Activated gamma-delta T cell treated with anti-CD3 and anti-CD28 coated beads, Interleukin-2, amount 50 U/mL, for 16 hours (primary cell): ENCODE results near the gene MRM1.

ENCODE experiments used
- DNase-seq: peaks from one replicate; pipeline ENCODE4 v3.0.0-alpha.2; 2020; ENCODE audit warnings: low read depth

Gene MRM1

DNA sequence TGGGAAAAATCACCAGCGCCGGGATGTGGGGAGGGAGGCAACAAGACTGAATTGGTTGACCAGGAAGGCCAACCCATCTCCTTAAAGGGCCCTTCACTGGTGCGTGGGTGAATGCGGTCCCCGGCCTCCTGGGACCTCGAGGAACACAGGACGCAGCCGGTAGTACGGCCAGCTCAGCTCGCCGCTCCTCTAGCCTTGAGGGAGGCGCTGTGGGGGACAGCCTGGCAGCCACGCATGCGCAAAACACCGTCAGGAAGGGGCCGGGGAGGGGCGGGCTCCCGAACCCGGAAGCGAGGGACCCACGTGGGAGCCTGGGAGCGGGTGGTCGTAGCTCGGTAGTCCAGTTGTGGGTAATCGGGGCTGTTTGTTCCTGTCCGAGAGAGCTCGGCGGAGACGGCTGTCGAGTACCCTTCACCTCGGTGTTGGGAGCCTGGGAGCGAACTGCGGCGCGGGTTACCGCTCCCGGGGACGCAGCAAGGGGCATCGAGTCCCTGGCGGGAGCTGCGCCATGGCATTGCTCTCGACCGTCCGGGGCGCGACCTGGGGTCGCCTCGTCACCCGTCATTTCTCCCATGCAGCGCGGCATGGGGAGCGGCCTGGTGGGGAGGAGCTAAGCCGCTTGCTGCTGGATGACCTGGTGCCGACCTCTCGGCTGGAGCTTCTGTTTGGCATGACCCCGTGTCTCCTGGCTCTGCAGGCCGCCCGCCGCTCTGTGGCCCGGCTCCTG, at the start of gene MRM1:
Gene MRM1, plus strand, starts transcription at position 281 of the 727 bp plus-strand sequence. Its CDS starts 228 bp downstream, at position 509.
- DNase-seq = peak; percentile 90

GRCh38 chr17:36553459-36553858, 47.9 kb upstream of the MRM1 start:
- DNase-seq = no peak

- DNase-seq = no peak
Observed at GRCh38 chr17:36566081-36566480, 35.3 kb upstream of the MRM1 start.

DNA sequence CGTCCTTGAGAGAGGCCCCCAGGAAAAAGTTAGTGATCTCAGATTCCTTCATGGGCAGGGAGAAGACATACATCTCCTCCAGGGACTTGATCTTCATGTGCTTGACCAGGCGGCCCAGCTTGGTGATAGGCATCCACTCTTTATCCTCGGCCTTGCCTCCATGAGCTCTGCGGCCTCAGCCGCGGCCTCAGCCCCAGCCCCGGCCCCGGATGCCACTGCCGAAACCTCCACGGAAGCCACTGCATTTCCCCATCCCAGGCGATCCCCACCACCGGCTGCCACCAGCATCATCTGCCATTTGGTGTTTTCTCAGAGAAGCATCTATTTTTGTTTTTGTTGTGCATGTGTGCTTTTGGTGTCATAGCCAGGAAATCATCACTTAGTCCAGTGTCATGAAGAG, 26.4 kb upstream of the MRM1 start:
- no peak for DNase-seq

DNA sequence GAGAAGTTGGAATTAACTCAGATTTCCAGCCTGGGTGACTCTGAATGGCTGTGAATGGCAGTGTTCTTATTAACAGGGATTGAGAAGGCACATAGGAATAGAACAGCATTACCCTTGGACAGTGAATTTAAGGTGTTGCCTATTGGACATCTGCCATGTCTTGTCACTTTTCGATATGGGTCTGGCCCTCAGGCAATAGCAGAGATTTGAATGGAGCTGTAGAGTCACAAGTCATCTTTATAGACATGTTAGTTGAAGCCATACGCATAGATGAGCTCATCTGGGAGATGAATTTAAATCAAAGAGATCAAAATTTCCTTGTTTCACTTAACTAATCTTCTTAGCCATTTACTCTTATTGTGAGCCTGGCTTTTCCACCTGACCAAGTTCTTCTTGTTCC, 24.6 kb upstream of the MRM1 start:
- no peak for DNase-seq

GRCh38 chr17:36578671-36579070, 22.7 kb upstream of the MRM1 start:
- no peak for DNase-seq

DNA sequence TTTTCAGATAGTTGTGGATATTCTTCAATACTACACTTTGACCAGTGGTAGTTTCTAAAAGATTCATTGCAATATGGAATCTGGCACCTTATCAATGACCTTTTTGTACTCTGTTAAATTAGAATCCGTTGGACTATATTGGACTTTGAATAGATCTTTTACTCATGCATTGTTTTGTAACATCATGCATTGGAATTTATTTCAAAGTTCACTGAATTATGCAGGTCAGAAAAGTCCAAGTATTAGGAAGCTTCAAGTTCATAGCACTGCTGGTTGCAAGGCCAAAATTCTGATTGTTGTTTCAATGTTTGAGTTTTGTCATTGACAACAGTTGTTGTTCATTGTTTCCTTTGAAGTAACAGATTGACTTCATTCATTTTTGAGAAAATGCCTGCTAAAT, 17.6 kb upstream of the MRM1 start:
- no peak for DNase-seq

DNA sequence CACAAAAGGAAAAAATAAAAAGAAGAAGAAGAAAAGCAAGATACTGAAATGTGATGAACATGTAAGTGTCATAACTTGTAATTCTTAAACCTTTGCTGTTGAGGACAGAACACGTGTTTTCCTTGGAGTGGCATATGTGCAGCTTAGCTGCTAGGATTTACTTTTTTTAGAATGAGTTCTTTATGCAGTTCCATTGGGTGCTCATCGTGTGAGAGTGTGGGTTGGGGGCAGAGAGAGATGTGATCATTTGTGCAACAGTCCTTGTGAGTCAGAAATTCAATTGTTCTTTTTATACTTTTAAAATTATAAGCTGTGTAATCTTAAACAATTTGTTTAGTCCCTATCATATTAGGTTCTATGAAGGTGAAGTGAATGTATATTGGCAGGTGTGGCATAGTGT, 15.2 kb upstream of the MRM1 start:
- no peak for DNase-seq

DNA sequence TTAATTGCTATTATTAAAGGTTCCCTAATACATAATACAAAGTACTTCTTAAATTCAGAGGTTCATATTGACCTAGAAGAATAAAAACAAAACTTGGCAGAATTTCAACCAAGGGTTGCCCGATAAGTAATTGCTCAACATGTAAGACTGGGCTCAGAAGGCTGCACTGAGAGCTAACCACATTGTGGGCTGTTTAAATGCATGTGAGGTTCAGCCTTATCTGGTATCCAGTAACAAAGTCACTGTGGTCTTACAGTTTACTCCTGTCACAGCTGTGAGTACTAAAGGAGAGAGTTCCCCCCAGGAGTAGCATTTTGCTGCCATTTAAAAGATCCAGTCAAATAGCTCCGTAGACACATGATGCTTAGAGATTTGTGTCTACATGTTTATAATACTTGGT, 11.3 kb upstream of the MRM1 start:
- DNase-seq = no peak

- DNase-seq = peak; percentile 66
Observed at GRCh38 chr17:36591434-36592315, 9.7 kb upstream of the MRM1 start, which contains the start of gene DHRS11. Gene DHRS11, plus strand, starts transcription at chr17:36591879. Its CDS starts 131 bp downstream, at chr17:36592010.

GRCh38 chr17:36592316-36592715, 9.1 kb upstream of the MRM1 start:
- no peak for DNase-seq

- DNase-seq = no peak
Observed at GRCh38 chr17:36592716-36593321, 8.6 kb upstream of the MRM1 start.

DNA sequence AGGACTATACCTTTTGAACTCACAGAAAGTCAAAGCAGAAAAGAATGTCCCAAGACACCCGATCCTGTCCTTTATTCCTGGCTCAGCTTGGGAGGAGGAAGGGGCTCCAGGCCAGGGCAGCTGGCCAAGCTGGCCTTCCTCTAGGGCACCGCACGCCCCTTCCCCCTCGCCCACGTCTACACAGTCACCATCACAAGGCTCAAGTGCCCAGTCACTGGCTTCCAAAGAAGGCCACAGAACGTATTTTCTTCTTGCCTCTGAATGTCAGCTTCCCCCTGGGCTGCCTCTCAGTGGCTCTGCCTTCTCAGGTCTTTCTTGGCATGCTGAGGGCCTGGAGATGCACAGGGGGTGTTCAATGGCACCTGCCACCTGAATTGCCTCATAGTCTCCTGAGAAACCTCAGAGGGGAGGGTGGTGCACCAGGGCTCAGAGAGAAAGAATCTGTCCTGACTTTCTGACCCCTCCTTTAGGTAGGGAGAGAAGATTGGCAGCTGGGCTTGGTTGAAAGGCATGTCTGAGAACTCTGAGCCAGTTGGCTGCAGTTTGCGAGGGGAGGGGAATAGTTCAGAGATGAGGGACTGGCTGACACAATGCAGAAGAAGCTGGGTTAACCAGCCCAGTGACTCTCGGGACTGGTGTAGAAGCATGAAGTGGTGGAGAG, 7.6 kb upstream of the MRM1 start:
- no peak for DNase-seq

- DNase-seq = no peak
Observed at GRCh38 chr17:36594626-36595401, 6.6 kb upstream of the MRM1 start.

DNA sequence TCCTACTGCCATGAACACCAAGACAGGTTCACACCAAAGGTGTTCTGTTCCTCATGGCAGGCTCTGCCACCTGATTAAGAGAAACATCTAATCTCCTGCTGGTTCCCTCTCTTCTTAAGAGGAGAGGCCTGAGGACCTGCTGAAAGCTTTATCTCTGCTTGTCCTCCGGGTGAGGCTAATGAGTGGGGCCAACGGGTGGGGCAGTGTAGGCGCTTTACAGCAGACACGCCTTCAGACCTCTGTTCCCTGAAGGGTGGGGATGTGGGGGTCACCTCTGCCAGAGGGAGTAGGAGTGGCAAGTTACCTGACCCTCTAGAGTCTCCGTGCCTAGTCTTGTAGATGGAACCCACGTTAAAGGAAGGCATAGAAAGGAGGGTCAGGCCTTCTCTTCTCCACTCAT, 4.2 kb upstream of the MRM1 start:
- DNase-seq = no peak

DNA sequence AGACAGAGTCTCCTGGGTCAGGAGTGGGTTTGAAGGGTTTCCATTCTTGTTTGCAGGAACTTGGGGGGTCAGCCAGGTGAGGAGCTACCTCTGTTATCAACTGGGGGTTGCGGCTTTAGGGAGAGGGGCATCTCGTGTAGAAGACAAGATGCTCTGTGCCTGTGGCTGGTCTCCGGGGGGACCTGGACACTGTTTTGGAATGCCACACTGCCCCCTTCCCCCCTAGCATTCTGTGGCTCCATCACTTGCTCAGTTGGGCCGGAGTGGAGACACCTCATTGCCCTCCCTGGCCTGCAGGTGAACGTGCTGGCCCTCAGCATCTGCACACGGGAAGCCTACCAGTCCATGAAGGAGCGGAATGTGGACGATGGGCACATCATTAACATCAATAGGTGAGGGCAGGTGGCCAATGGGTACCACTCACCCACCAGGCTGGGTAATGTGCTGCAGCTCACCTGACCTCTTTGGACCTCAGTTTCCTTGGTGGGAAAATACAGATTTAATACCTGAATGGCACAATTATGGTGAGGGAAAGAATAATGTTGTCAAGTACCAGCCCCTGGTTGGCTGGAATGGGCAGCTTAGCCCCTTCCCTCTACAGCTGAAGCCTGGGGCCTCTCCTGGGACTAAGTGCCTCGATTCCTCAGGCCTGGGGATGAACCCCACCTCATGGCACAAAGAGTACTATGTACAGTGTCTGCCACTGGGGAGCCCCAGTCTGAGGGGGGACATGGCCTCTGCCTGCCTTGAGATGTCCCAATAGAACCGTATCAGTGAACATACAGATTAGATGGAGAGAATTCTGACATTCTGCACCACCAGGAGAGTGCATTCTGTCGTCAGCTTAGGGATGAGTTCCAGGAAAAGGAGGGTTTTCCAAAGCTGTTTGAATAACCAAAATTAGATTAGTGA, 3.3 kb upstream of the MRM1 start:
- DNase-seq = no peak

DNA sequence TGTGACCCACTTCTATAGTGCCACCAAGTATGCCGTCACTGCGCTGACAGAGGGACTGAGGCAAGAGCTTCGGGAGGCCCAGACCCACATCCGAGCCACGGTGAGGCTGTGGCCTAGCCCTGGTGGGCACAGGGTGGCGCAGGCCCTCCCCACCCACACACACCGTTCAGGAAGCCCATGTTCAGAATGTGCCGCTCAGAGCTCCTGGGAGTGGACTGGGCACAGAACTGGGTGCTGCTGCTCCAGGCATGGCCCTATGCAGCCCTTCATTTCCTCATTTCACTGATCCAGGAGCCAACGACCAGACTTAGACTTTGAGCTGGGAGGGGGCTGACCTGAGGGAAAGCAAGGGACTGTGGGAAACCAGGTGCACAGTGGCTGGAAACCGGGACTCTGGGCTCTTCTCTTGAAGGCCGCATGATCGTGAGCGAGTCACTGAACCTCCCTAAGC, 2.4 kb upstream of the MRM1 start:
- DNase-seq = no peak

GRCh38 chr17:36599546-36600250, 1.7 kb upstream of the MRM1 start:
- DNase-seq = no peak

DNA sequence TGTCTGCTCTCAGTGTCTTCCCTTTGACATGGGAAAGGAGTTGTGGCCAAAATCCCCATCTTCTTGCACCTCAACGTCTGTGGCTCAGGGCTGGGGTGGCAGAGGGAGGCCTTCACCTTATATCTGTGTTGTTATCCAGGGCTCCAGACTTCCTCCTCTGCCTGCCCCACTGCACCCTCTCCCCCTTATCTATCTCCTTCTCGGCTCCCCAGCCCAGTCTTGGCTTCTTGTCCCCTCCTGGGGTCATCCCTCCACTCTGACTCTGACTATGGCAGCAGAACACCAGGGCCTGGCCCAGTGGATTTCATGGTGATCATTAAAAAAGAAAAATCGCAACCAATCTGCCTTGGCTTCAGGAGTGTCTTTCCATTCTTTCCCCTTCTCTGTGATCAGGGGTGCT, 918 bp upstream of the MRM1 start:
- DNase-seq = no peak

DNA sequence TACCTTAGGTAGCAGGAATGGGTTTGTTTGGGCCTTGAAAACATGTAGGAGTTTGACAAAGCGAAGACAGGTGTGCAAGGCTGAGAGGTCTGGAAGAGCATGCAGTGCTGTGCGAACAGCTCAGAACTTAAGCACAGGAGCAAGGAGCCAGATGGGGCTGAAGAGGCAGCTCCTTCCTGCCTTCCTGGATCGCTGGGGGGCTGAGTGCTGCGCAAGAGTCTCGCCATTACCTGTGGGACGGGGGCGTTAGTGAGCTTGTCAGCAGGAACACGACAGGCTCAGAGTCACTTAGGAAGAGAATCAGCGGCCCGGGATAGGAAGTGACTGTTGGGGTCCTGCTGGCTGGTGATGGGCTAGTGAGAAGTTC, 464 bp upstream of the MRM1 start:
- no peak for DNase-seq
